HG02884 (cell line): ENCODE data around the gene GSTT2.

Source experiments
- ATAC-seq: cut with Tn5 transposase; IDR thresholded peaks from one replicate; pipeline ENCODE4 v1.9.1; 2021; ENCODE audit warnings: mild to moderate bottlenecking, moderate library complexity; ENCODE audit not compliant: unreplicated experiment

GSTT2 gene

GRCh38 chr22:24007253-24008021 lies 27.5 kb downstream of the GSTT2 start:
- ATAC-seq, result no peak

- ATAC-seq, result no peak
Measured at GRCh38 chr22:24008022-24008283, 28.0 kb downstream of the GSTT2 start.

- ATAC-seq, result no peak
Measured at GRCh38 chr22:24008381-24009226, 28.7 kb downstream of the GSTT2 start.

GRCh38 chr22:24009227-24010017 lies 29.5 kb downstream of the GSTT2 start:
- ATAC-seq, result no peak

- no peak for ATAC-seq
Measured at GRCh38 chr22:24010018-24010391, 30.1 kb downstream of the GSTT2 start.

- no peak for ATAC-seq
Measured at GRCh38 chr22:24011735-24012068, 31.8 kb downstream of the GSTT2 start.

- ATAC-seq, result no peak
Measured at GRCh38 chr22:24016156-24016555, 36.2 kb downstream of the GSTT2 start.

- no peak for ATAC-seq
Measured at GRCh38 chr22:24021304-24021703, 41.4 kb downstream of the GSTT2 start.

- no peak for ATAC-seq
Measured at GRCh38 chr22:24023204-24023789, 43.4 kb downstream of the GSTT2 start.

GRCh38 chr22:24024354-24024753 lies 44.4 kb downstream of the GSTT2 start:
- ATAC-seq, result no peak

- ATAC-seq, result no peak
Measured at GRCh38 chr22:24025475-24025874, 45.5 kb downstream of the GSTT2 start.

- ATAC-seq, result no peak
Measured at GRCh38 chr22:24026056-24026455, 46.1 kb downstream of the GSTT2 start.

GRCh38 chr22:24026733-24027132 lies 46.8 kb downstream of the GSTT2 start:
- ATAC-seq, result no peak

- ATAC-seq, result no peak
Measured at GRCh38 chr22:24027389-24027975, 47.5 kb downstream of the GSTT2 start.

GRCh38 chr22:24027991-24028390 lies 48.1 kb downstream of the GSTT2 start:
- no peak for ATAC-seq

GRCh38 chr22:24028533-24028932 lies 48.6 kb downstream of the GSTT2 start:
- ATAC-seq, result no peak

- ATAC-seq, result no peak
Measured at GRCh38 chr22:24029304-24029703, 49.4 kb downstream of the GSTT2 start.

GRCh38 chr22:24030186-24030702 lies 50.3 kb downstream of the GSTT2 start:
- ATAC-seq, result no peak
